ENCODE measurements around the gene MPL. TPM values are rescaled to one million over a fixed set of nuclear protein-coding genes. Genes with fewer than 3 reads are reported as not detected.
A peak's percentile ranks its signal among the peaks of the same experiment; 100 is the strongest.

The MPL gene
- total RNA-seq, 1 donor from 2014 or later, result not detected

GRCh38 chr1:43316738-43317520 is 20.7 kb upstream of the MPL start:
- Mint-ChIP-seq H3K36me3 (ENCODE audit: low read depth) (no peaks in the 10 kb centered on the region), H3K4me3 (no peak overlapping the region), H3K9me3 (no peaks in the 10 kb centered on the region), H3K27me3 (ENCODE audit: low read depth) (no peaks in the 10 kb centered on the region), H3K27ac (ENCODE audit: unreplicated experiment) (peak overlapping the region; percentile 91), H3K4me1 (peaks cover 40% of the 10 kb centered on the region)
- DNase-seq (ENCODE audit: low read depth, low spot score), result no peak
- TF ChIP-seq, protein P1, sequence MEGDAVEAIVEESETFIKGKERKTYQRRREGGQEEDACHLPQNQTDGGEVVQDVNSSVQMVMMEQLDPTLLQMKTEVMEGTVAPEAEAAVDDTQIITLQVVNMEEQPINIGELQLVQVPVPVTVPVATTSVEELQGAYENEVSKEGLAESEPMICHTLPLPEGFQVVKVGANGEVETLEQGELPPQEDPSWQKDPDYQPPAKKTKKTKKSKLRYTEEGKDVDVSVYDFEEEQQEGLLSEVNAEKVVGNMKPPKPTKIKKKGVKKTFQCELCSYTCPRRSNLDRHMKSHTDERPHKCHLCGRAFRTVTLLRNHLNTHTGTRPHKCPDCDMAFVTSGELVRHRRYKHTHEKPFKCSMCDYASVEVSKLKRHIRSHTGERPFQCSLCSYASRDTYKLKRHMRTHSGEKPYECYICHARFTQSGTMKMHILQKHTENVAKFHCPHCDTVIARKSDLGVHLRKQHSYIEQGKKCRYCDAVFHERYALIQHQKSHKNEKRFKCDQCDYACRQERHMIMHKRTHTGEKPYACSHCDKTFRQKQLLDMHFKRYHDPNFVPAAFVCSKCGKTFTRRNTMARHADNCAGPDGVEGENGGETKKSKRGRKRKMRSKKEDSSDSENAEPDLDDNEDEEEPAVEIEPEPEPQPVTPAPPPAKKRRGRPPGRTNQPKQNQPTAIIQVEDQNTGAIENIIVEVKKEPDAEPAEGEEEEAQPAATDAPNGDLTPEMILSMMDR (conservative IDR thresholded peaks at IDR 0.05), result no peak

DNA sequence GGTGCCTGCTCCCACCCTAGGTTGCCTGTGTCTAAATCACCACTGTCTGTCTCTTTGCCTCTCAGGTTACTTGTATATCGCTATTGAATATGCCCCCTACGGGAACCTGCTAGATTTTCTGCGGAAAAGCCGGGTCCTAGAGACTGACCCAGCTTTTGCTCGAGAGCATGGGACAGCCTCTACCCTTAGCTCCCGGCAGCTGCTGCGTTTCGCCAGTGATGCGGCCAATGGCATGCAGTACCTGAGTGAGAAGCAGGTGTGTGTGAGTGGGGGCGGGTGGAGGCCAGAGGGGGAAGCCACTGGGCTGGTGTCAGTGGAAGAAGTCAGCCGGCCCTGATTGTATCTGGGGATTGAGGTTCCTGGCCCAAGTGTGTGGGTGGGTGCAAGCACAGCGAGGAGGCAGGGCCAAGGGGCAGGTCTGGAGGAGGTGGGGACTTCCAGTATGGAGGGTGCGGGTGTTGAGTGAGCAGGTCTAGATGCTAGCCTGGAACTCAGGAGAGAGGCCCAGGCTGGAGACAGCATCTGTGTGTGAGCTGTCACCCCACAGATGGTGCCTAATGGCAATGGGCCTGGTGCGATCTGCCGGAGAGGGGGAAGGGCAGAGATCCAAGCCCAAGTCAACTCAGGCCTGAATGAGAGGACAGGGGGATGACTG is 19.7 kb upstream of the MPL start:
- Mint-ChIP-seq H3K9me3 (no peaks in the 10 kb centered on the region), H3K36me3 (ENCODE audit: low read depth) (no peaks in the 10 kb centered on the region), H3K4me3 (peak overlapping the region; percentile 31), H3K4me1 (peaks cover 33% of the 10 kb centered on the region), H3K27ac (ENCODE audit: unreplicated experiment) (peak overlapping the region; percentile 67), H3K27me3 (ENCODE audit: low read depth) (no peaks in the 10 kb centered on the region)
- TF ChIP-seq, protein P1 (conservative IDR thresholded peaks at IDR 0.05), result no peak
- no peak for DNase-seq (ENCODE audit: low read depth, low spot score)

DNA sequence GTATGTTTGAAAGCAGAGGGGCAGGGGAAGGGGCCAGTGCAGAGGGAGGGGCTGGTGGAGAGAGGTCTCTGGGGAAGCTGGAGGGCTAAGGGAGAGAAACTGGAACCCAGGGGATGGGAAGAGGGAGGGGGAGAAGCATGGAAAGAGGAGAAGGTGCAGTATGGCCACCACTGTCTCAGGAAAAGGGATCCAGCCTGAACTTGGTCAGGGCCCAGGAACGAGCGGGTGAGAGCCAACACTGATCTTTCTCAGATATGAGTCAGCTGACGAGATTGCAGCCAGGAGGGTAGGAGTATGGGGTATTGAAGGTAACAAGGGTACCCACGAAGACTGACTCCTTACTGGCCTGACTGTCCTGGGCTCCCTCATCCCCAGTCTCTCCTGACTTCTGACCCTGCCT is 18.8 kb upstream of the MPL start:
- Mint-ChIP-seq H3K4me1 (peaks cover 33% of the 10 kb centered on the region), H3K9me3 (no peaks in the 10 kb centered on the region), H3K27me3 (ENCODE audit: low read depth) (no peaks in the 10 kb centered on the region), H3K36me3 (ENCODE audit: low read depth) (no peaks in the 10 kb centered on the region), H3K27ac (ENCODE audit: unreplicated experiment) (no peak overlapping the region), H3K4me3 (no peak overlapping the region)
- TF ChIP-seq, protein P1 (conservative IDR thresholded peaks at IDR 0.05), result no peak
- no peak for DNase-seq (ENCODE audit: low read depth, low spot score)

- H3K4me1 Mint-ChIP-seq, result peaks cover 33% of the 10 kb centered on the region
- no peak for DNase-seq (ENCODE audit: low read depth, low spot score)
- no peaks in the 10 kb centered on the region for H3K9me3 Mint-ChIP-seq
- no peaks in the 10 kb centered on the region for H3K27me3 Mint-ChIP-seq (ENCODE audit: low read depth)
- no peak overlapping the region for H3K4me3 Mint-ChIP-seq
- peak overlapping the region; percentile 5 for H3K27ac Mint-ChIP-seq (ENCODE audit: unreplicated experiment)
- H3K36me3 Mint-ChIP-seq (ENCODE audit: low read depth), result no peaks in the 10 kb centered on the region
- TF ChIP-seq, protein P1 (conservative IDR thresholded peaks at IDR 0.05), result no peak
Measured at GRCh38 chr1:43319288-43319687, 18.3 kb upstream of the MPL start.

DNA sequence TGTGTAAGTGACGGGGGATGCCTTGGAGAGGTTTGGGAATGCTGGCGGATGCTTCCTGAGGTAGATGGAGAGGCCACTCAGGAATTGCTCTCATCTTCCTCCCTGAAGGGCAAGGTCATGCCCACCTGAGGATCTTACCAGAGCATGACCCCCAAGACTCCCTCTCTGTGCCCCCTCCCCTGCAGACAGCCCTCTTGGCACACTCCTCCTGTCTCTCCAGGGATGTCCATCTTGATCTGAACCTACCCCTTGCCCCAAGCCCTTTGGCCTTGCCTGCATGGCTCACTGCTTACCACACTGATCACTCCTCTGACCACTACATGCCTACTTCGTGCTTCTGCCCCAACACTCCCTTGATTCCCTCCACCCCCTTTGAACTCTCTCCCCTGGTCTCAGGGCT is 17.9 kb upstream of the MPL start:
- peaks cover 3% of the 10 kb centered on the region for H3K36me3 Mint-ChIP-seq (ENCODE audit: low read depth)
- peaks cover under 1% of the 10 kb centered on the region for H3K9me3 Mint-ChIP-seq
- no peak for DNase-seq (ENCODE audit: low read depth, low spot score)
- no peaks in the 10 kb centered on the region for H3K27me3 Mint-ChIP-seq (ENCODE audit: low read depth)
- H3K4me1 Mint-ChIP-seq, result peaks cover 32% of the 10 kb centered on the region
- H3K27ac Mint-ChIP-seq (ENCODE audit: unreplicated experiment), result peak overlapping the region; percentile 5
- TF ChIP-seq, protein P1 (conservative IDR thresholded peaks at IDR 0.05), result no peak
- no peak overlapping the region for H3K4me3 Mint-ChIP-seq
